Breast epithelium (tissue), 3 donors: ENCODE measurements around the gene GNAI1.

ENCODE experiments used
- POLR2AphosphoS5 ChIP-seq, 3 donors: sonication (generic); formaldehyde crosslinking; IDR thresholded peaks; one replicate each; pipeline ENCODE4 v1.6.1; 2017; ENCODE audit warnings: antibody characterized with exemption in 3 of 3
- TF ChIP-seq, protein P1 (sequence below), 3 donors: fragments of 450-650 bp; IDR thresholded peaks; one replicate each; pipeline ENCODE4 v1.5.1; 2016 to 2017; ENCODE audit warnings: antibody characterized with exemption in 3 of 3, mild to moderate bottlenecking in 3 of 3, moderate library complexity in 3 of 3

DNA sequence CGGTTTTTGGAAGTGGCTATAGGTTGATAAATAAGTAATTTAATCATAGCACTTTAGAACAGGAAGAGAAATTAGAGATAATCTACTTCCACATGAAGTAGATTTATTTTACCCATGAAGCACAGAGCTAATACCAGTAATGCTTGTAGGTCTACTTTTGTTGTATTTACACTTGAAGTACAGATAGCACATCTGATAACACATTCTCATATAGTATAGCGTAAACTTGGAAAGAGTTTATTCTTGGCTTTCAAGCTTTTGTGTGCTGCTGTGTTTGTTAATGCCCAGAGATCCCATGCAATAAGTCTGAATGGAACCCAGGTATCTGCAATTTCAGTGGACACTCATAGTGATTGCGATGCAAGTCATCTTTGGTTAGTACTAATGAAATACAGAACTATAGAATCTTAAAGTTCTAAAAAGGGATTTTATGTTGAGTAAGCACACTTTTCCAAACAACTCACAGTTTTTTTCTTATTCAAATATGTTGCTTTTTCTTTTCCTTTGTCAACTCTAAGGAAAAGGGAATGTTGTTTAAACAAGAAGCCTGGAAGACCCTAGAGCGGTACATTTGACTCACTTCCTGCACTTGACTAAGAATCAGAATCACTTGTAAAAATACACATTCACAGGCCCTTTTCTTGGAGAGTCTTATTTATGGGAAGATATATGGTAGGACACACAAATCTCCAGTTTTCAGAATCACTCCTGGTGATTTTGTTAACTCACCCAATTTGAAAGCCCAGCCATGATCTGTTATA is 105.8 kb downstream of the GNAI1 start:
- TF ChIP-seq, protein P1, sequence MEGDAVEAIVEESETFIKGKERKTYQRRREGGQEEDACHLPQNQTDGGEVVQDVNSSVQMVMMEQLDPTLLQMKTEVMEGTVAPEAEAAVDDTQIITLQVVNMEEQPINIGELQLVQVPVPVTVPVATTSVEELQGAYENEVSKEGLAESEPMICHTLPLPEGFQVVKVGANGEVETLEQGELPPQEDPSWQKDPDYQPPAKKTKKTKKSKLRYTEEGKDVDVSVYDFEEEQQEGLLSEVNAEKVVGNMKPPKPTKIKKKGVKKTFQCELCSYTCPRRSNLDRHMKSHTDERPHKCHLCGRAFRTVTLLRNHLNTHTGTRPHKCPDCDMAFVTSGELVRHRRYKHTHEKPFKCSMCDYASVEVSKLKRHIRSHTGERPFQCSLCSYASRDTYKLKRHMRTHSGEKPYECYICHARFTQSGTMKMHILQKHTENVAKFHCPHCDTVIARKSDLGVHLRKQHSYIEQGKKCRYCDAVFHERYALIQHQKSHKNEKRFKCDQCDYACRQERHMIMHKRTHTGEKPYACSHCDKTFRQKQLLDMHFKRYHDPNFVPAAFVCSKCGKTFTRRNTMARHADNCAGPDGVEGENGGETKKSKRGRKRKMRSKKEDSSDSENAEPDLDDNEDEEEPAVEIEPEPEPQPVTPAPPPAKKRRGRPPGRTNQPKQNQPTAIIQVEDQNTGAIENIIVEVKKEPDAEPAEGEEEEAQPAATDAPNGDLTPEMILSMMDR (IDR thresholded peaks at IDR 0.05) = no peak
- TF ChIP-seq POLR2AphosphoS5 (IDR thresholded peaks at IDR 0.05) = no peak
